Measurements from ENCODE around the gene PTPRD.

The PTPRD gene

DNA sequence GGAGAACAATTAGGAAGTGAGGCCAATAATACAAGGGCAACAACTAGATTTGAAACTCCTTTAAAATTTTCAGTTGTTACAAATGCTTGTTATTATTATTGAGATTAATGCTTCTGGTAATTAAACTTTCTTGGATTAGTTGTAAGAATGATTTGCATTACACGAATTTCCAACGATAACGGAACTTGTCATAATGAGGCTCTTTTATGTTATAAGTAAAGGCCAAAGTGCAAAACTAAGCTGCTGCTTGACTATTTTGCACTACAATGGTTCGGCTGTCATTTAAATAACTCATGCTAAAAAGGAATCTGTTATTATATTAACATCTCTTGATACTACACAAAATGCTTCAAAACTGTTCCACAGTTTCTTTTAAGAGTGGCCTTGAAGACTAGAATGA is 1007.1 kb downstream of the PTPRD start:
- CTCF ChIA-PET: interaction anchor here (0.6 to 4.8 kb wide), 6 partner anchors 11 to 338 kb away, joined by 3 to 48 read pairs (median 3); no protein-coding TSS in a partner anchor
- H3K36me3 ChIP-seq (ENCODE audit: control insufficient read depth in 2 of 2, insufficient read depth in 1 of 2, low read length in 2 of 2): no peaks in the 10 kb centered on the region
- H3K4me3 ChIP-seq (ENCODE audit: low read depth, low read length): no peak overlapping the region
- TF ChIP-seq RBAK (tag by site-specific recombination; IDR thresholded peaks at IDR 0.05) (no peak), REPIN1 (tag by site-specific recombination; IDR thresholded peaks at IDR 0.05; ENCODE audit: low read depth) (no peak), ZNF776 (tag by site-specific recombination; IDR thresholded peaks at IDR 0.05; ENCODE audit: borderline replicate concordance) (no peak), ZXDB (tag by site-specific recombination; IDR thresholded peaks at IDR 0.05) (no peak), KLF8 (tag by site-specific recombination; IDR thresholded peaks at IDR 0.05) (no peak), ZNF555 (tag by site-specific recombination; conservative IDR thresholded peaks at IDR 0.05) (no peak), ZNF837 (tag by site-specific recombination; IDR thresholded peaks at IDR 0.05) (no peak), ZNF2 (tag by site-specific recombination; IDR thresholded peaks at IDR 0.05) (no peak), MZF1 (tag by site-specific recombination; IDR thresholded peaks at IDR 0.05; ENCODE audit: borderline replicate concordance) (no peak), ZFP37 (tag by site-specific recombination; IDR thresholded peaks at IDR 0.05) (no peak), ZNF274 (IDR thresholded peaks at IDR 0.05; ENCODE audit: low read length) (no peak), ZNF274 (tag by site-specific recombination; IDR thresholded peaks at IDR 0.05; ENCODE audit: borderline replicate concordance) (no peak), ZNF155 (tag by site-specific recombination; IDR thresholded peaks at IDR 0.05) (no peak)
- TF ChIP-seq, protein P1, sequence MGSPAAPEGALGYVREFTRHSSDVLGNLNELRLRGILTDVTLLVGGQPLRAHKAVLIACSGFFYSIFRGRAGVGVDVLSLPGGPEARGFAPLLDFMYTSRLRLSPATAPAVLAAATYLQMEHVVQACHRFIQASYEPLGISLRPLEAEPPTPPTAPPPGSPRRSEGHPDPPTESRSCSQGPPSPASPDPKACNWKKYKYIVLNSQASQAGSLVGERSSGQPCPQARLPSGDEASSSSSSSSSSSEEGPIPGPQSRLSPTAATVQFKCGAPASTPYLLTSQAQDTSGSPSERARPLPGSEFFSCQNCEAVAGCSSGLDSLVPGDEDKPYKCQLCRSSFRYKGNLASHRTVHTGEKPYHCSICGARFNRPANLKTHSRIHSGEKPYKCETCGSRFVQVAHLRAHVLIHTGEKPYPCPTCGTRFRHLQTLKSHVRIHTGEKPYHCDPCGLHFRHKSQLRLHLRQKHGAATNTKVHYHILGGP (tag by site-specific recombination; IDR thresholded peaks at IDR 0.05): no peak
- TF ChIP-seq, protein P2, sequence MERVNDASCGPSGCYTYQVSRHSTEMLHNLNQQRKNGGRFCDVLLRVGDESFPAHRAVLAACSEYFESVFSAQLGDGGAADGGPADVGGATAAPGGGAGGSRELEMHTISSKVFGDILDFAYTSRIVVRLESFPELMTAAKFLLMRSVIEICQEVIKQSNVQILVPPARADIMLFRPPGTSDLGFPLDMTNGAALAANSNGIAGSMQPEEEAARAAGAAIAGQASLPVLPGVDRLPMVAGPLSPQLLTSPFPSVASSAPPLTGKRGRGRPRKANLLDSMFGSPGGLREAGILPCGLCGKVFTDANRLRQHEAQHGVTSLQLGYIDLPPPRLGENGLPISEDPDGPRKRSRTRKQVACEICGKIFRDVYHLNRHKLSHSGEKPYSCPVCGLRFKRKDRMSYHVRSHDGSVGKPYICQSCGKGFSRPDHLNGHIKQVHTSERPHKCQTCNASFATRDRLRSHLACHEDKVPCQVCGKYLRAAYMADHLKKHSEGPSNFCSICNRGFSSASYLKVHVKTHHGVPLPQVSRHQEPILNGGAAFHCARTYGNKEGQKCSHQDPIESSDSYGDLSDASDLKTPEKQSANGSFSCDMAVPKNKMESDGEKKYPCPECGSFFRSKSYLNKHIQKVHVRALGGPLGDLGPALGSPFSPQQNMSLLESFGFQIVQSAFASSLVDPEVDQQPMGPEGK (tag by site-specific recombination; IDR thresholded peaks at IDR 0.05): no peak
- TF ChIP-seq, protein P3, sequence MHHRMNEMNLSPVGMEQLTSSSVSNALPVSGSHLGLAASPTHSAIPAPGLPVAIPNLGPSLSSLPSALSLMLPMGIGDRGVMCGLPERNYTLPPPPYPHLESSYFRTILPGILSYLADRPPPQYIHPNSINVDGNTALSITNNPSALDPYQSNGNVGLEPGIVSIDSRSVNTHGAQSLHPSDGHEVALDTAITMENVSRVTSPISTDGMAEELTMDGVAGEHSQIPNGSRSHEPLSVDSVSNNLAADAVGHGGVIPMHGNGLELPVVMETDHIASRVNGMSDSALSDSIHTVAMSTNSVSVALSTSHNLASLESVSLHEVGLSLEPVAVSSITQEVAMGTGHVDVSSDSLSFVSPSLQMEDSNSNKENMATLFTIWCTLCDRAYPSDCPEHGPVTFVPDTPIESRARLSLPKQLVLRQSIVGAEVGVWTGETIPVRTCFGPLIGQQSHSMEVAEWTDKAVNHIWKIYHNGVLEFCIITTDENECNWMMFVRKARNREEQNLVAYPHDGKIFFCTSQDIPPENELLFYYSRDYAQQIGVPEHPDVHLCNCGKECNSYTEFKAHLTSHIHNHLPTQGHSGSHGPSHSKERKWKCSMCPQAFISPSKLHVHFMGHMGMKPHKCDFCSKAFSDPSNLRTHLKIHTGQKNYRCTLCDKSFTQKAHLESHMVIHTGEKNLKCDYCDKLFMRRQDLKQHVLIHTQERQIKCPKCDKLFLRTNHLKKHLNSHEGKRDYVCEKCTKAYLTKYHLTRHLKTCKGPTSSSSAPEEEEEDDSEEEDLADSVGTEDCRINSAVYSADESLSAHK (tag by site-specific recombination; IDR thresholded peaks at IDR 0.05): no peak
- TF ChIP-seq, protein P4, sequence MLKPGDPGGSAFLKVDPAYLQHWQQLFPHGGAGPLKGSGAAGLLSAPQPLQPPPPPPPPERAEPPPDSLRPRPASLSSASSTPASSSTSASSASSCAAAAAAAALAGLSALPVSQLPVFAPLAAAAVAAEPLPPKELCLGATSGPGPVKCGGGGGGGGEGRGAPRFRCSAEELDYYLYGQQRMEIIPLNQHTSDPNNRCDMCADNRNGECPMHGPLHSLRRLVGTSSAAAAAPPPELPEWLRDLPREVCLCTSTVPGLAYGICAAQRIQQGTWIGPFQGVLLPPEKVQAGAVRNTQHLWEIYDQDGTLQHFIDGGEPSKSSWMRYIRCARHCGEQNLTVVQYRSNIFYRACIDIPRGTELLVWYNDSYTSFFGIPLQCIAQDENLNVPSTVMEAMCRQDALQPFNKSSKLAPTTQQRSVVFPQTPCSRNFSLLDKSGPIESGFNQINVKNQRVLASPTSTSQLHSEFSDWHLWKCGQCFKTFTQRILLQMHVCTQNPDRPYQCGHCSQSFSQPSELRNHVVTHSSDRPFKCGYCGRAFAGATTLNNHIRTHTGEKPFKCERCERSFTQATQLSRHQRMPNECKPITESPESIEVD (tag by site-specific recombination; IDR thresholded peaks at IDR 0.05): no peak
- no peak overlapping the region for H3K27ac ChIP-seq (ENCODE audit: extremely low read depth, low read depth, low read length)
- H3K9me3 ChIP-seq (ENCODE audit: control insufficient read depth, insufficient read depth, low read depth, low read length): no peaks in the 10 kb centered on the region
- no peaks in the 10 kb centered on the region for H3K4me1 ChIP-seq (ENCODE audit: control insufficient read depth, insufficient read depth, low read length)
- POLR2A ChIA-PET: no interaction called here

DNA sequence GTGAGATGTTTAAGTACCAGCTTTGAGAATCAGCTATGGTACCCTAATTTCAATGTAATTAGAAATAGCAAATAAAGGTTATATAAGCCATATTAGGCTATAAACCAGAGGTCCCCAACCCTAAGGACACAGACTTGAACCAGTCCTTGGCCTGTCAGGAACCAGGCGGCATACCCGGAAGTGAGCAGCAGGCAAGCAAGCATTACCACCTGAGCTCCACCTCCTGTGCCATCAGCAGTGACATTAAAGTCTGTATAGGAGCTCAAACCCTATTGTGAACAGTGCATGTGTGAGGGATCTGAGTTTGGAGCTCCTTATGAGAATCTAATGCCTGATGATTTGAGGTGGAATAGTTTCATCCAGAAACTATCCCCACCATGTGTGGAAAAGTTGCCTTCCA is 1009.5 kb downstream of the PTPRD start:
- ChIA-PET CTCF (interaction anchor here (0.5 kb wide), 1 partner anchor 70 kb away, joined by 3 read pairs; no protein-coding TSS in a partner anchor), POLR2A (no interaction called here)
- no peaks in the 10 kb centered on the region for H3K9me3 ChIP-seq (ENCODE audit: control insufficient read depth, insufficient read depth, low read depth, low read length)
- H3K36me3 ChIP-seq (ENCODE audit: control insufficient read depth in 2 of 2, insufficient read depth in 1 of 2, low read length in 2 of 2): no peaks in the 10 kb centered on the region
- H3K4me3 ChIP-seq (ENCODE audit: low read depth, low read length): no peak overlapping the region
- no peaks in the 10 kb centered on the region for H3K4me1 ChIP-seq (ENCODE audit: control insufficient read depth, insufficient read depth, low read length)
- H3K27ac ChIP-seq (ENCODE audit: extremely low read depth, low read depth, low read length): no peak overlapping the region
- TF ChIP-seq ZBTB8A (tag by site-specific recombination; IDR thresholded peaks at IDR 0.05) (no peak), ZNF747 (tag by site-specific recombination; IDR thresholded peaks at IDR 0.05) (no peak), EGR2 (tag by site-specific recombination; IDR thresholded peaks at IDR 0.05; ENCODE audit: low read depth) (no peak), ZNF660 (tag by site-specific recombination; IDR thresholded peaks at IDR 0.05) (no peak)
- TF ChIP-seq, protein P5, sequence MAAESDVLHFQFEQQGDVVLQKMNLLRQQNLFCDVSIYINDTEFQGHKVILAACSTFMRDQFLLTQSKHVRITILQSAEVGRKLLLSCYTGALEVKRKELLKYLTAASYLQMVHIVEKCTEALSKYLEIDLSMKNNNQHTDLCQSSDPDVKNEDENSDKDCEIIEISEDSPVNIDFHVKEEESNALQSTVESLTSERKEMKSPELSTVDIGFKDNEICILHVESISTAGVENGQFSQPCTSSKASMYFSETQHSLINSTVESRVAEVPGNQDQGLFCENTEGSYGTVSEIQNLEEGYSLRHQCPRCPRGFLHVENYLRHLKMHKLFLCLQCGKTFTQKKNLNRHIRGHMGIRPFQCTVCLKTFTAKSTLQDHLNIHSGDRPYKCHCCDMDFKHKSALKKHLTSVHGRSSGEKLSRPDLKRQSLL (tag by site-specific recombination; IDR thresholded peaks at IDR 0.05): no peak
- TF ChIP-seq, protein P6, sequence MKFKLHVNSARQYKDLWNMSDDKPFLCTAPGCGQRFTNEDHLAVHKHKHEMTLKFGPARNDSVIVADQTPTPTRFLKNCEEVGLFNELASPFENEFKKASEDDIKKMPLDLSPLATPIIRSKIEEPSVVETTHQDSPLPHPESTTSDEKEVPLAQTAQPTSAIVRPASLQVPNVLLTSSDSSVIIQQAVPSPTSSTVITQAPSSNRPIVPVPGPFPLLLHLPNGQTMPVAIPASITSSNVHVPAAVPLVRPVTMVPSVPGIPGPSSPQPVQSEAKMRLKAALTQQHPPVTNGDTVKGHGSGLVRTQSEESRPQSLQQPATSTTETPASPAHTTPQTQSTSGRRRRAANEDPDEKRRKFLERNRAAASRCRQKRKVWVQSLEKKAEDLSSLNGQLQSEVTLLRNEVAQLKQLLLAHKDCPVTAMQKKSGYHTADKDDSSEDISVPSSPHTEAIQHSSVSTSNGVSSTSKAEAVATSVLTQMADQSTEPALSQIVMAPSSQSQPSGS (tag by site-specific recombination; IDR thresholded peaks at IDR 0.05; ENCODE audit: low read depth): no peak
- TF ChIP-seq, protein P7, sequence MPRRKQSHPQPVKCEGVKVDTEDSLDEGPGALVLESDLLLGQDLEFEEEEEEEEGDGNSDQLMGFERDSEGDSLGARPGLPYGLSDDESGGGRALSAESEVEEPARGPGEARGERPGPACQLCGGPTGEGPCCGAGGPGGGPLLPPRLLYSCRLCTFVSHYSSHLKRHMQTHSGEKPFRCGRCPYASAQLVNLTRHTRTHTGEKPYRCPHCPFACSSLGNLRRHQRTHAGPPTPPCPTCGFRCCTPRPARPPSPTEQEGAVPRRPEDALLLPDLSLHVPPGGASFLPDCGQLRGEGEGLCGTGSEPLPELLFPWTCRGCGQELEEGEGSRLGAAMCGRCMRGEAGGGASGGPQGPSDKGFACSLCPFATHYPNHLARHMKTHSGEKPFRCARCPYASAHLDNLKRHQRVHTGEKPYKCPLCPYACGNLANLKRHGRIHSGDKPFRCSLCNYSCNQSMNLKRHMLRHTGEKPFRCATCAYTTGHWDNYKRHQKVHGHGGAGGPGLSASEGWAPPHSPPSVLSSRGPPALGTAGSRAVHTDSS (tag by site-specific recombination; IDR thresholded peaks at IDR 0.05): no peak
